ENCODE results near the gene PRMT5.
A peak's percentile ranks its signal among the peaks of the same experiment; 100 is the strongest.

PRMT5 gene

GRCh38 chr14:22888662-22889061 is 40.5 kb downstream of the PRMT5 start:
- no peak overlapping the region for H2BK5ac ChIP-seq (ENCODE audit: low read depth, low read length, poor library complexity, severe bottlenecking)
- DNase-seq: no peak
- no peak overlapping the region for H3K4me2 ChIP-seq (ENCODE audit: low read length, poor library complexity, severe bottlenecking)
- H3K36me3 ChIP-seq (ENCODE audit: control insufficient read depth in 1 of 2, insufficient read depth in 2 of 2, low read depth in 1 of 2, low read length in 2 of 2): peaks cover 0 to 11% of the 10 kb centered on the region in 2 experiments
- 100% methylated on average over 1 of the region's 4 CpGs for WGBS
- H3K27ac ChIP-seq (ENCODE audit: low read length, poor library complexity, severe bottlenecking): no peak overlapping the region
- H2BK15ac ChIP-seq (ENCODE audit: low read depth, poor library complexity, severe bottlenecking): no peak overlapping the region
- H2AFZ ChIP-seq (ENCODE audit: low read depth, low read length): no peak overlapping the region
- H3K9ac ChIP-seq (ENCODE audit: low read length): no peak overlapping the region
- no peak overlapping the region for H3K18ac ChIP-seq (ENCODE audit: low read depth in 1 of 2, low read length in 2 of 2)
- no peak overlapping the region for H4K8ac ChIP-seq (ENCODE audit: low read length)
- H3K14ac ChIP-seq (ENCODE audit: low read length in 2 of 2): no peak overlapping the region
- no peak overlapping the region for H3K4me3 ChIP-seq (ENCODE audit: insufficient read depth in 1 of 2, low read depth in 1 of 2, low read length in 2 of 2)
- peaks cover 12% of the 10 kb centered on the region for H3K4me1 ChIP-seq (ENCODE audit: control insufficient read depth, insufficient read depth, low read depth, low read length)
- H2BK120ac ChIP-seq (ENCODE audit: low read depth, low read length): no peak overlapping the region
- no peak overlapping the region for H3K4ac ChIP-seq (ENCODE audit: low read depth in 1 of 2, low read length in 2 of 2)
- peaks cover 6% of the 10 kb centered on the region for H3K79me1 ChIP-seq (replicated peaks; ENCODE audit: low read length, poor library complexity, severe bottlenecking)
- no peak overlapping the region for H2BK12ac ChIP-seq (ENCODE audit: low read length in 2 of 2)
- H3K27me3 ChIP-seq (ENCODE audit: control insufficient read depth in 1 of 2, insufficient read depth in 1 of 2, low read length in 2 of 2): peaks cover 0 to 9% of the 10 kb centered on the region in 2 experiments
- no peak overlapping the region for H3K23ac ChIP-seq (ENCODE audit: low read length in 2 of 2)
- no peak overlapping the region for H2AK5ac ChIP-seq (ENCODE audit: low read length, severe bottlenecking)
- no peak overlapping the region for H4K91ac ChIP-seq (ENCODE audit: low read length)
- no peaks in the 10 kb centered on the region for H3K9me3 ChIP-seq (ENCODE audit: control insufficient read depth, low read length)

- no peak overlapping the region for H3K27ac ChIP-seq (ENCODE audit: low read length, poor library complexity, severe bottlenecking)
- H3K4me3 ChIP-seq (ENCODE audit: insufficient read depth in 1 of 2, low read depth in 1 of 2, low read length in 2 of 2): peak overlapping the region in 1 of 2 experiments; percentile 81
- H2BK120ac ChIP-seq (ENCODE audit: low read depth, low read length): no peak overlapping the region
- peak overlapping the region; percentile 86 for H3K9ac ChIP-seq (ENCODE audit: low read length)
- peaks cover 0 to 14% of the 10 kb centered on the region in 2 experiments for H3K27me3 ChIP-seq (ENCODE audit: control insufficient read depth in 1 of 2, insufficient read depth in 1 of 2, low read length in 2 of 2)
- no peak overlapping the region for H2AFZ ChIP-seq (ENCODE audit: low read depth, low read length)
- peak overlapping the region in 1 of 2 experiments; percentile 30 for H3K4ac ChIP-seq (ENCODE audit: low read depth in 1 of 2, low read length in 2 of 2)
- no peak overlapping the region for H2BK5ac ChIP-seq (ENCODE audit: low read depth, low read length, poor library complexity, severe bottlenecking)
- peak overlapping the region in 1 of 2 experiments; percentile 9 for H3K23ac ChIP-seq (ENCODE audit: low read length in 2 of 2)
- H3K36me3 ChIP-seq (ENCODE audit: control insufficient read depth in 1 of 2, insufficient read depth in 2 of 2, low read depth in 1 of 2, low read length in 2 of 2): peaks cover 0 to 11% of the 10 kb centered on the region in 2 experiments
- WGBS: 91% methylated on average over 5 of the region's 5 CpGs
- H2BK12ac ChIP-seq (ENCODE audit: low read length in 2 of 2): peak overlapping the region in 1 of 2 experiments; percentile 89
- no peak for DNase-seq
- H2AK5ac ChIP-seq (ENCODE audit: low read length, severe bottlenecking): peak overlapping the region; percentile 73
- H4K91ac ChIP-seq (ENCODE audit: low read length): peak overlapping the region; percentile 43
- peaks cover 18% of the 10 kb centered on the region for H3K4me1 ChIP-seq (ENCODE audit: control insufficient read depth, insufficient read depth, low read depth, low read length)
- H4K8ac ChIP-seq (ENCODE audit: low read length): peak overlapping the region; percentile 5
- no peaks in the 10 kb centered on the region for H3K9me3 ChIP-seq (ENCODE audit: control insufficient read depth, low read length)
- H3K14ac ChIP-seq (ENCODE audit: low read length in 2 of 2): peak overlapping the region in 1 of 2 experiments; percentile 63
- H3K18ac ChIP-seq (ENCODE audit: low read depth in 1 of 2, low read length in 2 of 2): peak overlapping the region in 1 of 2 experiments; percentile 64
- H3K4me2 ChIP-seq (ENCODE audit: low read length, poor library complexity, severe bottlenecking): peak overlapping the region; percentile 52
- no peak overlapping the region for H2BK15ac ChIP-seq (ENCODE audit: low read depth, poor library complexity, severe bottlenecking)
- H3K79me1 ChIP-seq (replicated peaks; ENCODE audit: low read length, poor library complexity, severe bottlenecking): peaks cover 6% of the 10 kb centered on the region
These were observed 41.2 kb downstream of the PRMT5 start for GRCh38 chr14:22887990-22888378.

GRCh38 chr14:22887260-22887989 is 41.8 kb downstream of the PRMT5 start:
- peak overlapping the region; percentile 86 for H3K9ac ChIP-seq (ENCODE audit: low read length)
- H2BK15ac ChIP-seq (ENCODE audit: low read depth, poor library complexity, severe bottlenecking): peak overlapping the region; percentile 92
- H2BK5ac ChIP-seq (ENCODE audit: low read depth, low read length, poor library complexity, severe bottlenecking): no peak overlapping the region
- 19% methylated on average over 11 of the region's 11 CpGs for WGBS
- peak overlapping the region; percentile 14 for H4K8ac ChIP-seq (ENCODE audit: low read length)
- peak overlapping the region; percentile 53 to 81 for H3K4me3 ChIP-seq (ENCODE audit: insufficient read depth in 1 of 2, low read depth in 1 of 2, low read length in 2 of 2)
- H3K23ac ChIP-seq (ENCODE audit: low read length in 2 of 2): no peak overlapping the region
- H2AFZ ChIP-seq (ENCODE audit: low read depth, low read length): no peak overlapping the region
- peak overlapping the region; percentile 38 for H2BK120ac ChIP-seq (ENCODE audit: low read depth, low read length)
- peak overlapping the region in 1 of 2 experiments; percentile 32 for H2BK12ac ChIP-seq (ENCODE audit: low read length in 2 of 2)
- H3K18ac ChIP-seq (ENCODE audit: low read depth in 1 of 2, low read length in 2 of 2): peak overlapping the region; percentile 64 to 96
- no peak overlapping the region for H2AK5ac ChIP-seq (ENCODE audit: low read length, severe bottlenecking)
- H3K36me3 ChIP-seq (ENCODE audit: control insufficient read depth in 1 of 2, insufficient read depth in 2 of 2, low read depth in 1 of 2, low read length in 2 of 2): peaks cover 0 to 6% of the 10 kb centered on the region in 2 experiments
- peaks cover 6% of the 10 kb centered on the region for H3K79me1 ChIP-seq (replicated peaks; ENCODE audit: low read length, poor library complexity, severe bottlenecking)
- no peak overlapping the region for H4K91ac ChIP-seq (ENCODE audit: low read length)
- H3K4ac ChIP-seq (ENCODE audit: low read depth in 1 of 2, low read length in 2 of 2): peak overlapping the region; percentile 30 to 50
- H3K4me2 ChIP-seq (ENCODE audit: low read length, poor library complexity, severe bottlenecking): peak overlapping the region; percentile 52
- peaks cover 0 to 18% of the 10 kb centered on the region in 2 experiments for H3K27me3 ChIP-seq (ENCODE audit: control insufficient read depth in 1 of 2, insufficient read depth in 1 of 2, low read length in 2 of 2)
- peak; percentile 82 for DNase-seq
- peak overlapping the region; percentile 83 for H3K27ac ChIP-seq (ENCODE audit: low read length, poor library complexity, severe bottlenecking)
- H3K9me3 ChIP-seq (ENCODE audit: control insufficient read depth, low read length): no peaks in the 10 kb centered on the region
- H3K4me1 ChIP-seq (ENCODE audit: control insufficient read depth, insufficient read depth, low read depth, low read length): peaks cover 23% of the 10 kb centered on the region
- peak overlapping the region in 1 of 2 experiments; percentile 43 for H3K14ac ChIP-seq (ENCODE audit: low read length in 2 of 2)

- Histone ChIP-seq H3K4me1 (ENCODE audit: control insufficient read depth, insufficient read depth, low read depth, low read length) (peaks cover 23% of the 10 kb centered on the region), H3K4me3 (ENCODE audit: insufficient read depth in 1 of 2, low read depth in 1 of 2, low read length in 2 of 2) (peak overlapping the region; percentile 53 to 81)
- 6% methylated on average over 72 of the region's 77 CpGs for WGBS
These were observed 42.5 kb downstream of the PRMT5 start for GRCh38 chr14:22886500-22887259.

More at GRCh38 chr14:22886500-22887259, 42.5 kb downstream of the PRMT5 start:
- H2BK5ac ChIP-seq (ENCODE audit: low read depth, low read length, poor library complexity, severe bottlenecking): peak overlapping the region; percentile 69
- peak overlapping the region; percentile 92 for H2BK15ac ChIP-seq (ENCODE audit: low read depth, poor library complexity, severe bottlenecking)
- no peak overlapping the region for H2AK5ac ChIP-seq (ENCODE audit: low read length, severe bottlenecking)
- peak overlapping the region; percentile 46 for H3K4me2 ChIP-seq (ENCODE audit: low read length, poor library complexity, severe bottlenecking)
- peak; percentile 70 for DNase-seq
- H3K36me3 ChIP-seq (ENCODE audit: control insufficient read depth in 1 of 2, insufficient read depth in 2 of 2, low read depth in 1 of 2, low read length in 2 of 2): peaks cover 0 to 4% of the 10 kb centered on the region in 2 experiments
- H3K4ac ChIP-seq (ENCODE audit: low read depth in 1 of 2, low read length in 2 of 2): peak overlapping the region in 1 of 2 experiments; percentile 6
- peak overlapping the region; percentile 59 to 96 for H3K18ac ChIP-seq (ENCODE audit: low read depth in 1 of 2, low read length in 2 of 2)
- H3K27me3 ChIP-seq (ENCODE audit: control insufficient read depth in 1 of 2, insufficient read depth in 1 of 2, low read length in 2 of 2): peaks cover 0 to 20% of the 10 kb centered on the region in 2 experiments
- peak overlapping the region; percentile 83 for H3K27ac ChIP-seq (ENCODE audit: low read length, poor library complexity, severe bottlenecking)
- peak overlapping the region in 1 of 2 experiments; percentile 43 for H3K14ac ChIP-seq (ENCODE audit: low read length in 2 of 2)
- no peak overlapping the region for H2BK12ac ChIP-seq (ENCODE audit: low read length in 2 of 2)
- no peaks in the 10 kb centered on the region for H3K9me3 ChIP-seq (ENCODE audit: control insufficient read depth, low read length)
- peak overlapping the region; percentile 86 for H3K9ac ChIP-seq (ENCODE audit: low read length)
- H3K23ac ChIP-seq (ENCODE audit: low read length in 2 of 2): no peak overlapping the region
- peaks cover 6% of the 10 kb centered on the region for H3K79me1 ChIP-seq (replicated peaks; ENCODE audit: low read length, poor library complexity, severe bottlenecking)
- peak overlapping the region; percentile 91 for H4K8ac ChIP-seq (ENCODE audit: low read length)
- H2BK120ac ChIP-seq (ENCODE audit: low read depth, low read length): peak overlapping the region; percentile 38
- H4K91ac ChIP-seq (ENCODE audit: low read length): peak overlapping the region; percentile 84
- peak overlapping the region; percentile 60 for H2AFZ ChIP-seq (ENCODE audit: low read depth, low read length)
